HK-2 (cell line): Measurements from ENCODE around the gene MNAT1.
"Not testable (repeated sequence)": the region's sequence is repeated elsewhere in the genome, so short reads cannot be mapped to it uniquely, and the experiment has no call there.

ENCODE experiments used
- DNase-seq: peaks from one replicate; pipeline ENCODE4 v3.0.0-alpha.2; 2018; ENCODE audit not compliant: unreplicated experiment

Gene MNAT1

DNA sequence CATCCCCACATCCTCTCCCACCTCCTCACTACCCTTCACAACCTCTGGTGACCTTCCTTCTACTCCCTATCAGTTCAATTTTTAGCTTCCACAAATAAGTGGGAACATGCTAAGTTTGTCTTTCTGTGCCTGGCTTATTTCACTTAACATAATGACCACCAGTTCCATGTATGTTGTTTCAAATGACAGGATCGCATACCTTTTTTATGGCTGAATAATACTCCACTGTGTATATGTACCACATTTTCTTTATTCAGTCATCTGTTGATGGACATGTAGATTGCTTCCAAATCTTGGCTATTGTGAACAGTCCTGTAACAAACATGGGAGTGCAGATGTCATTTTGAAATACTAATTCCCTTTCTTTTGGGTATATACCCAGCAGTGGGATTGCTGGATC is 147.7 kb downstream of the MNAT1 start:
- DNase-seq, result no peak

DNA sequence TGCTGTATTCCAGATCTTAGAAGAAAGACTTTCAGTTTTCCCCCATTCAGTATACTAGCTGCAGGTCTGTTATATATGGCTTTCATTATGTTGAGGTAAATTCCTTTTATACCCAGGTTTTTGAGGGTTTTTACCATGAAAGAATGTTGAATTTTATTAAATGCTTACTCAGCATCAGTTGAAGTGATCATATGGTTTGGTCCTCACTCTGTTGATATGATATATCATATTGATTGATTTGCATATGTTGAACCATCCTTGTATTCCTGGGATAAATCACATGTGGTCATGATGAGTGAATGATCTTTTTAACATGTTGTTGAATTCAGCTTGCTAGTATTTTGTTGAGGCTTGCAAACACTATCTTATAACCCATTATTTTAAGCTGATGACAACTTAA is 149.6 kb downstream of the MNAT1 start:
- no peak for DNase-seq

DNA sequence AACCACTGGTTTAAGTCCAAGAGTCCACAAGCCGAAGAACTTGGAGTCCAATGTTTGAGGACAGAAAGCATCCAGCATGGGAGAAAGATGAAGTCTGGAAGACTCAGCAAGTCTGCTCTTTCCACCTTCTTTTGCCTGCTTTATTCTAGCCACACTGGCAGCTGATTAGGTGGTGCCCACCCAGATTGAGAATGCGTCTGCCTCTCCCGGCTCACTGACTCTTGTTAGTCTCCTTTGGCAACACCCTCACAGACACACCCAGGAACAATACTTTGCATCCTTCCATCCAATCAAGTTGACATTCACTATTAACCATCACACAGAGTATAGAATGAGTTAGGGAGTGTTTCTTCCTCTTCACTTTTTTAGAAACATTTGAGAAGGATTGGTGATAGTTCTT is 156.1 kb downstream of the MNAT1 start:
- not testable (repeated sequence) for DNase-seq

DNA sequence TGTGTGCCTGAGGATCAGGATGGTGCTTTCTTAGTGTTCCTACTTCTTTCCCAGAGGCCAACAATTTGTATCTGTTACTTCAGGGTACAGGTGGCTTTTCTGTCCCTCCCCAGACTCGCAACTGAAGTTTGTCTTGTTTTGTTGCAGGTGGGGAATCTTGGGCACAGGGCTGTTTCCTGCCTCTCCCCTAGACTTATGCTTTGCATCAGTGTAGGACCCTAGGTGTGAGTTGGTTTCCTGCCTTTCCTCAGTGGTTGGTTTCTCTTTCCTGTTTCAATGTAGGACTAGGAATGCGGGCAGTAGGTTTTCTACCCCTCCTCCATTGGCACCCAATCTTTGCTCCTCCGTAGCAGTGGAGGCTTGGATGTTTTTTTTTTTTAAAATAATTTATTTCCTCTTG is 159.3 kb downstream of the MNAT1 start:
- no peak for DNase-seq

DNA sequence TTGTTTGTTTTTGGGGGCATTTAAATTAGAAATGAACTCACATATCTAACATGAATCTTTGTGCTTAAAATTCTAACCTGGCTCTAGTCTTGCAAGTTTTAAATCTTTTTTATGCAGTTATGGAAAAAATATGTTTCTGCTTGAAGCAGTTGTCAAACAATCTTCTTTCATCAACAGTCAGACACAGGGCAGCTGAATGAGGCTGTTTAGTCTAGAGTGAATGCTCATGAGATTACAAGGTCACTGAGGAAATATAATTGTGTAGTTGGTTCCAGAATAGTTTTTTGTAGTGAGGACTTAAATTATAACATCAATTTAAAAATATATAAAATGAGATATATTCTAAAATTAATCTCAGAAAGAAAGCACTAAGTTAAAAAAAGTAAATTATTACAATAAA is 169.8 kb downstream of the MNAT1 start:
- no peak for DNase-seq

DNA sequence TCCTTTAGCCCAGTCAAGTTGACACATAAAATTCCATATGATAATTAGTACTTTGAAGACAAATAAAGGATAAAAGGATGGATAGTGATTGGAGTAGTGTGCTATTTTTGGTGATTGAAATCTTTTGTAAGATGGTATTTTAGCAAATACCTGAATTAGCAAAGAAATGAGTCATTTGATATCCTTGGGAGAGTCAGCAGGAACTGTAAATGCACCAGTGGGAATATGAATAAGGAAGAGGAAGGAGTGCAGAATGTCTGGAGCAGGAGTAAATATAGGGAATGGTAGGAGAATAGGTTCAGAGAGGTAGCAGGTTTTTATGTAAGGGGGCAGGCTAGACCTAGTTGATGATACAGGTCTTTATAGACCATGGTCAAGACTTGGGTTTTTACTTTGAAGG is 171.4 kb downstream of the MNAT1 start:
- DNase-seq, result no peak

DNA sequence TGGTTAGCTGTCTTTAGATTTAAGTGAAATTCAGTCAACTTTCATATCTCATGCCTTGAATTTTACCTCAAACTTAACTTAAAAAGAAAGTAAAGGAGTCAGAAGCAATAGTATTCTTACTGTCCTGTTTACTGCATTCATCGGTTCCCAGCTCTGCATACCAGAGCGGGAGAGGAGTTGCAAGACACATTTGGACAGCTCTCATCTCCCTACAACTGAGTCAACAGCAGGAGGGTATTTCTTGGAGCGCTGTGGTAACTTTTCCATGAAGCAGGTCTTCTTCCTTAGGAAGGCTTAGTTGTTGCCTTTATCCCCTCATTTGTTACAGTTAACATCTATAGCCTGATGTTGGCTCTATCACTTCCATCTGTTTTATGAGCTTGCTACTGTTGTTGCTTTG is 181.2 kb downstream of the MNAT1 start:
- DNase-seq, result no peak

DNA sequence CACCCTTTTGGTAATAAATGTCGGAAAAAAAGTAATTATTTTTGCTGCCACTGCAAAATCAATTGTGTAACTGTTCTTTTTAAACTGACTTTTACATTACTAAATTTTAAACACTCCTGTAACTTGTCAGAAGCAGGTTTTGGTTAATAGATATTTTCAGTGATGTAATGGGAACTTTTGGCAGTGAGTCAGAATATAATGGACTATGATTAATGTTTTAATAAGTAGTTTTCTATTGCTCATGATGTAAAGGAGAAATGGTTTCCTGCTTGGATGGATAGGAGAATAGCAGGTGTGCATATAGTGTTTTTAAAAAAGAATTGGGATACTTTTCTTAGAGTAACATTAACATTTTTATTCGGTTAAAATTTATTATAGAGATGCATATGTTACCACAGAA is 187.5 kb downstream of the MNAT1 start:
- no peak for DNase-seq

DNA sequence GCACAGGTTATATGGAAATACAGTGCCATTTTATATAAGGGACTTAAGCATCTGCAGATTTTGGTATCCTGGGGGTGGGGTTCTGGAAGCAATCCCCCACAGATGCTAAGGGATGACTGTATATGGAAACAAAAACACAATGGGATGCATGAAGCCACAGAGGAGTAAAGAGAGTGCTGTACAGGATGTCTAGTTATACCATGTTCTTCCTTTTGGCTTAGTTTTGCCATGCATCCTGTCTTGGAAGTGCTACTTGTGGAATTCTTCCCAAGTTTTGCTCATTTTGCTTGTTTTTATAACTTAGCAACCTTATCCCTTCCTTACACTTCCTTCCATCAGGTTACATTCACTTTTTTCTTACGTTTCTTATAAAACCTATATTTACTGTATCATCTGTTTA is 190.7 kb downstream of the MNAT1 start:
- DNase-seq, result no peak

DNA sequence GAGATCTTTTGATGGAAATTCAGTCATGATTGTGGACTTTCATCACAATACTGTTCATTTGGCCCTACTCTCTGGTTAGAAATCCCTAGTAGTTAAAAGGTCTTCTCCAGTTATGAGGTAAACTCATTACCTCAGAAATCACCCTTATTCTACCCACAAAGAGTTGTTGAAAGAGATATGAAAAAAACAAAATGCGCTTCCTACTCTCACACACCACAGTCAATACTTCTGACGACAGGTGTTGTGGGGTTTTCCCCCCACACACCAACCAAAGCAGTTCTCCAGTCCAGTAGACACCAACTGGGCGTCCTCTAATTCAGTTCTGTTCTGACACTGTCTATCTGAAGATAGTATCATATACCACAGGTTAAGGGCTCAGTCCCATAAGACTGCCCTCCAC is 191.4 kb downstream of the MNAT1 start:
- no peak for DNase-seq

DNA sequence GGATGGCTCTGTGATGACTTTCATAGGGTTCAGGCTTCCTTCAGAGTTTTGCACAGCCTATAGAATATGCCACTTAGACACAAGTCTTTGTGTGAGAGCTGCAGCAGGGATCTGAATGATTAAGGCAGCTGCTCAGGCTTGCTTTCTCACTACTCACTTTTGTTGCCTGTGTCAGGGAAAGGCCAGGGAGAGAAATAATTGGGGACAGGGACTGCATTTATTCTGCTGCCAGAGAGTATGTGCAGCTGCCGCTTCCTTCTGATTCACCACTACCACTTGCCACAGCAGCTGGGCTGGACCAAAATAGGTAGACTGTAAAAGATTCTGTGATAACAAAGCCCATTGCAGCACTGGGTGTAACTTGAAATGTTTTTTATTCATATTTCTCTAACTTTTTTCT is 196.7 kb downstream of the MNAT1 start:
- DNase-seq, result no peak

DNA sequence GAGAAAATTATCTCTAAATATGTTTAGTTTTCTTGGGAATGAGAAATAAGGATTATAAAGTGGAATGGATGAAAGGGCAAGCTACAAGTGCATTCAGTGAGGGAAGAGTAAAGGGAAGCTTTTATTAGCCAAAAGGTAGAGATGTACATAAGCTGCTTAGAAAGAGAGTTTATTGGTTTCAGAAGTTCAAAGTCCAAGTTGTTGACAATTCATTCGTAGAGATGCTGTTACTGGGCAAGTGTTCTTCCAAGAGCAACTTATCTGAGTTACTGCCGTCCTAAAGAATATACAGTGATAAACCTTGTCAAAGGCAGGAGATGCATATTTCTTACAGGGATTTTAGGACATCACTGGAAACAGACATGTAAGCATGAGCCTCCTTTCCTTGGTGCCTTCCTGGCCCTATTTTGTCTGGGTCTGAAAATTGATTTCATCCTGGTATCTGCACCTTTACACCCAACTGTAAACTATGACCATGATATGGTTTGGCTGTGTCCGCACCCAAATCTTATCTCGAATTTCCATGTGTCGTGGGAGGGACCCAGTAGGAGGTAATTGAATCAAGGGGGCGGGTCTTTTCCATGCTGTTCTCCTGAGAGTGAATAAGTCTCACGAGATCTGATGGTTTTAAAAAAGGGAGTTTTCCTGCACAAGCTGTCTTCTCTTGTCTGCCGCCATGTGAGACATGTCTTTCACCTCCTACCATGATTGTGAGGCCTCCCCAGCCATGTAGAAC is 199.5 kb downstream of the MNAT1 start:
- no peak for DNase-seq

DNA sequence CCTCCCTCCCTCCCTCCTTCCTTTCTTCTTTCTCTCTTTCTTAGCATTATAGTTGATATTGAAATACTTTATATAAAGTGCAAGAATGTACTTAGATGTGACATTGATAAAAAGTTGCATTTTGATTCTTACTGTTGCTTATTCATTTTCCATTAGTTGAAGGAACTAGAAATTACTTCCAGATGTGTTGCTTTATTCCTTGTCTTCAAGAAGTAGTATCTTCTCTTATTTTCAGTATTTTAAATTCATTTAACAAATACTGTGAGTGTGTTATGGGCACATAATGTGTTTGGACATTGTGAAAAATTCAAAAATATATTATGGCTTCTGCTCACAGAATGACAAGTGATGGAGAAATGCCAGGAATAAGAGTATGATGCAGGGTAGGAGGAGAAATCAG is 200.8 kb downstream of the MNAT1 start:
- no peak for DNase-seq

DNA sequence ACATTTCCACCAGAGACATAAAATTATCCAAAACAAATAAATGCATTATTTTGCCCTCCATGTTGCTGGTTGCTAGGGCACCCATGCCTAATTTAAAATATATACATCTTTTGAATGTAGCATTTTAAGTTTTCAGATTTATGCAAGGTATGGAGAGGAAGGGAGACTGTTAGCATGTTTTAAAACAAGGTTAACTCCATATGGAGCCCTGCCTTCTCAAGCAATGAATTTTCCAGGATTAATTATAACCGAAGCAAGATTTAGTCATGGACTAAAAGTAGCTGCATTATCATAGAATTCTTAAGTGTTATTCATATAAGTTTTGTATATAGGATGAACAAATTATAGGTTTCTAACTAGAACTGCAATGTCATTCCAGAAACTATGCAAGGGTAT is 209.1 kb downstream of the MNAT1 start:
- no peak for DNase-seq

DNA sequence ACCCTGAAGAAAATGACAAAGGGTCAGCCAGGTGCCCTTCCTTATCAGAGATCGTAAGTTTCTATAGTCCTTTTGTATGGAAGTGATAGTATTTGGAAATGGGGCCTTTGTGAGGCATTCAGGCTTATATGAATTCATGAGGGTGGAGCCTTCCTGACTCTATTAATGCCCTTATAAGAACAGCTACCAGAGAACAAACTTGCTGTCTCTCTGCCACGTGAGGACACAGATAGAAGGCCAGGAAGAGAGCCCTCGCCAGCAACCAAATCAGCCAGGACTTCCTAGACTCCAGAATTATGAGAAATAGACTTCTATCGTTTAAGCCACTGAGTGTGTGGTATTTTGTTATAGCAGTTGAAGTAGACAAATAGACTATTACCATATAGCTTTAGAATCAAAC is 209.6 kb downstream of the MNAT1 start:
- DNase-seq, result no peak

DNA sequence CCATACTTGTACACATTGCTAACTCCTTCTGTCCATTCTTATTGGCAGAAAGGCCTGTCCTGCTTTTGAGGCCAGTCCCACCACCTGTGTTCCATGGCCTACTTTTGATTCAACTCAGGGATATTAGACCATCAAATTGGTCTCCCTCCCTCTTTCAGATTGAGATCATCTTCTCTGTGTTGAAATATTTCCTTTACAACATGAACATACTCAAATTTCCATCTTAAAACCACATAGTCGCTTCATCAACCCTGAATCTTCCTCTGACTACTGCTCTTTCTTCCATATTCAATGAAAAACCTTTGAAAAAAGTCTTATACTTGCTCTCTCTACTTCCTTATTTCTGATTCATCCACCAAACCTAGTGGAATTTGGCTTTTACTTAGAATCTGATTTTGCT is 211.4 kb downstream of the MNAT1 start:
- no peak for DNase-seq

DNA sequence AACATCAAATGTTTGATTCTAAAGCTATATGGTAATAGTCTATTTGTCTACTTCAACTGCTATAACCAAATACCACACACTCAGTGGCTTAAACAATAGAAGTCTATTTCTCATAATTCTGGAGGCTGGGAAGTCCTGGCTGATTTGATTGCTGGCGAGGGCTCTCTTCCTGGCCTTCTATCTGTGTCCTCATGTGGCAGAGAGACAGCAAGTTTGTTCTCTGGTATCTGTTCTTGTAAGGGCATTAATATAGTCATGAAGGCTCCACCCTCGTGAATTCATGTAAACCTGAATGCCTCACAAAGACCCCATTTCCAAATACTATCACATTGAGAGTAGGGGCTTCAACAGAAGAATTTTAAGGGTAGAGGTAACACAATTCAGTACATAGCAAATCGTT is 212.2 kb downstream of the MNAT1 start:
- DNase-seq, result no peak

DNA sequence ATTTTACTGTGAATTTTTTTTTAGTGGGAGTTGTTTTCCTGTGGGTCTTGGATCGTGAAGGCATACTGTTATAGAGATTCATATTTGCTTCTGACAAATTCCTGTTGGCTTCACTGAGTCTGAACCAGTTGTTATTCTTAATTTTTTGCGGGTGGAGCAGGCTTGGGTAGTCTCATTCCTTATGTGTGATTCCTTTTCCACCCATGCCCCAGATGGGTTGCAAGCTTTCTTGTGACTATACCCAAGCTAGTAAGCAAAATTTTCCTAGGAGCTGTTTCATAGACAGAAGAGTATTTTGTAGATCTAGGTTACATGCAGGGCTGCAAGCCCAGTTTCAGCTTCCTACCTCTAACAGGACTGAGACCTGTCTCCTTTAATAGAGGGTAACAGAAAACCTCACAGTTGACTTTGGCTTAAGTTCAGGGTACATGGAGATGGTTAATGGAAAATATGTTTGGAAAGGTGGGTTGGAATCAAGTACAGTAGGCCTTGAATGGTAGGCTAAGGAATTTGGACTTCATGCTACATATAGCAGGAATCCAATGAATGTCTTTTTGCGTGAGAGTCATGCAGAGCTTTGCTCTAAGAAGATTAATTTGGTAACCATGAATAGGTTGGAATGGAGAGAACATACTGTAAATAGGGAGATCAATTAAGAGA is 217.3 kb downstream of the MNAT1 start:
- no peak for DNase-seq

DNA sequence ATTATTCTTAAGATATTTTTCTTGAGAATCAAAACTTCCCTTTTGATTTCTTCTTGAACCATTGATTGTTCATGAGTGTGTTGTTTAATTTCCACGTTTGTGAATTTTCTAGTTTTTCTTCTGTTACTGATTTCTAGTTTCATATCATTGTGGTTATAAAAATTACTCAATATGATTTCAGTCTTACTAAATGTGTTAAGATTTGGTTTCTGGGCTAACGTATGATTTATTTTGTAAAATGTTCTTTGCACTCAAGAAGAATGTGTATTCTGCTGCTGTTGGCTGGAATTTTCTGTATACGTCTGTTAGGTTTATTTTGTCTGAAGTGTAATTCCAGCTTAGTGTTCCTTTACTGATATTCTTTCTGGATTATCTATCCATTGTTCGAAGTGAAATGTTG is 221.6 kb downstream of the MNAT1 start:
- no peak for DNase-seq

DNA sequence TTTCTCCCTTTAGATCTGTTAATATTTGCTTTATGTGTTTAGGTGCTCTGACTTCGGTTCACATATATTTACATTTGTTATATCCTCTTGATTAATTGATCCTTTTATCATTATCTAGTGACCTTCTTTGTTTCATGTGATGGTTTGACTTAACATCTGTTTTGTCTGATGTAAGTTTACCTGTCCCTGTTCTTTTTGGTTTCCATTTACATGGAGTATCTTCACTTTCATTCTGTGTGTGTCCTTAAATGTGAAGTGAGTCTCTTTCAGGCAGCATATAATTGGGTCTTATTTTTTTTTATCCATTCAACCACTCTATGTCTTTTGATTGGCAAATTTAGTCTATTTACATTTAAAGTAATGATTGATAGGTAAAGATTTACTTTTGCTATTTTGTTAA is 222.1 kb downstream of the MNAT1 start:
- DNase-seq, result no peak

DNA sequence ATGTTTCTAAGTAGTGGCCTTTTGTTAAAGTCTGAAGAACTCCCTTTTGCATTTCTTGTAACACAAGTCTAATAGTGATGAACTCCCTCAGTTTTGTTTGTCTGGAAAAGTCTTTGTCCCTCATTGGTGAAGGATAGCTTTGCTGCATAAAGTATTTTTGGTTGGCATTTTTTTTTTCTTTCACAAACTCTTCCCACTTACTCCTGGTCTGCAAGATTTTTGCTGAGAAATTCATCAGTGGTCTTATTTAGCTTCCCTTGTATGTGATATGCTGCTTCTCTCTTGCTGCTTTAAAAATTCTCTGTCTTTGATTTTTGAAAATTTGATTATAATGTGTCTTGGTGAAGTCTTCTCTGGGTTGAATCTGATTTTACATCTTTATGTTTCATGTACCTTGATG is 223.6 kb downstream of the MNAT1 start:
- no peak for DNase-seq

DNA sequence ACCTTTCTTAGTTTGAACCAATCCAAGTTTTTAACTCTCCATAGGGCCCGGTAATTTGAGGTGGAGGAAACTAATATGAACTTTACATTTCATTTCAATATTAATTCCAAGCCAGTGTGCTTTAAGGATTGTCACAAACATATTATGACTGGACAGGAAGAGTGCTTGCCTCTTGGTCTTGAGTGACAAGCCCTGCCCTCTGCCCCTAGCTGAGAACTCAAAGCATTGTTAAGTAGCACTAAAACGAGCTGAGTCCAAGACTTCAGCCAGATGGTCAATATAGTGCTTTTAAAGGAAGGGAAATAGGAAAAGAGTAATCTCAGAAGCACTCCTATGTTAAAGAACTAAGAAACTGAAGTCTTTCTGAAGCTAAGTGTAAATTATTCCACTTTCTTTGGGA is 229.2 kb downstream of the MNAT1 start:
- DNase-seq, result no peak

DNA sequence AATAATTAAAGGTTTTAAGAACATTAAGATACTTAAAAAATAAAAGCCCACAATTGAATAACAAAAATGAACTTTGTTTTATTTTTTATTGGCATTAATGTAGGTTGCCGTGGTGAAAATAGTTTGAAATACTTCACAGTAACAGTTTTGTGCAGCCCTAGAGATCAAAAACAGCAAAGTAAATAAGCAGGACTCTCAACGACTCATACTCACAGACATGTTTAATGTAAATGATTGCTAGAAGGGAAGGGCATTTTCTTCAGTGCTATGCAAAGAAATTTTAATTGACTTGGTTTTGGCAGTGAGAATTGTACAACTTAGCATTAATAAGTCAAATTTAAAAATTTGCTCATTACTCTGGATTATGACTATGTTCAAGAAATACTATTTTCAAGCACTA is 230.3 kb downstream of the MNAT1 start:
- DNase-seq, result no peak

DNA sequence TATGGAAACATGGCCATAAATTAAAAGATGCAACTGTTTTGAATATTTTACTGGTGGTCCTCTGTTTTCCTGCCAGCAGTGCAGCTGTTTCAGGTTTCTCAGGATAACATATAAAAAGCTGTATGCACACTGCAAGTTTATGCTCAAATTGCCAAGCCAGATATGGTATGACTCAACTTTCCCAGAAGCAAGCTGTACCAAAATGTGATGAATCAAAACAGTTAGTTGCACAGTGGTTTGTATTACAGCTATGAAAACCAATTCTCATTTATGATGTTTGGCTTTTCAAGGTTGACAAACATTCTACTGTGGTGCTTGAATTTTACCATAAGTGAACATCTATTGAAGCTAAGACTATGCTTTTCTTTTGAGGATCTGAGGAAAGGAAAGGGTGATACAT is 230.8 kb downstream of the MNAT1 start:
- DNase-seq, result no peak
